Activated B cell treated with CpG ODN at 0.5 μM for 24 hours (primary cell): ENCODE results near the gene FOXJ1. TPM values are rescaled to one million over a fixed set of nuclear protein-coding genes. Genes with fewer than 3 reads are reported as not detected.

Source experiments
- ATAC-seq: fragments of 200-7000 bp; cut with Tn5 transposase; one replicate; pipeline ENCODE4 v1.10.0; 2021; ENCODE audit warnings: low read depth, mild to moderate bottlenecking, moderate library complexity
- CTCF ChIA-PET: fragments of 350-600 bp; sonication (Branson Sonifier 250); formaldehyde crosslinking; loops from one replicate; lab custom pipeline; 2021; ENCODE audit warnings: antibody characterized with exemption; lab: Charles Lee
- POLR2A ChIA-PET: fragments of 350-600 bp; sonication (Branson Sonifier 250); formaldehyde crosslinking; loops from one replicate; lab custom pipeline; 2021; ENCODE audit warnings: antibody characterized with exemption; lab: Charles Lee
- DNase-seq: peaks from one replicate; pipeline ENCODE4 v3.0.0; 2022
- H3K27ac Mint-ChIP-seq: one replicate; pipeline ENCODE4 v1.8.0; 2020; ENCODE audit warnings: mixed read lengths
- H3K27me3 Mint-ChIP-seq: one replicate; pipeline ENCODE4 v1.8.0; 2021; ENCODE audit warnings: mixed read lengths
- H3K36me3 Mint-ChIP-seq: one replicate; pipeline ENCODE4 v1.8.0; 2021; ENCODE audit warnings: low read depth, mixed read lengths
- H3K4me1 Mint-ChIP-seq: one replicate; pipeline ENCODE4 v1.8.0; 2021; ENCODE audit warnings: mixed read lengths
- H3K4me3 Mint-ChIP-seq: one replicate; pipeline ENCODE4 v1.8.0; 2020; ENCODE audit warnings: mild to moderate bottlenecking, mixed read lengths
- H3K9me3 Mint-ChIP-seq: one replicate; pipeline ENCODE4 v1.8.0; 2020; ENCODE audit warnings: mixed read lengths
- intact Hi-C: fragments of 100-400 bp; cut with micrococcal nuclease; formaldehyde crosslinking; loops from one replicate; pipeline ENCODE4 v1.15.1; 2024
- total RNA-seq: library from RNA; stranded (reverse); gene quantifications from 2 replicates; pipeline ENCODE4 v1.2.3, GENCODE V29; 2022
- TF ChIP-seq, protein P1 (sequence below): fragments of 200-600 bp; IDR thresholded peaks from one replicate; pipeline ENCODE4 v1.8.0; 2022; ENCODE audit warnings: antibody characterized with exemption, mild to moderate bottlenecking

Gene FOXJ1
- total RNA-seq, 1 donor from 2014 or later: 0.44 TPM

DNA sequence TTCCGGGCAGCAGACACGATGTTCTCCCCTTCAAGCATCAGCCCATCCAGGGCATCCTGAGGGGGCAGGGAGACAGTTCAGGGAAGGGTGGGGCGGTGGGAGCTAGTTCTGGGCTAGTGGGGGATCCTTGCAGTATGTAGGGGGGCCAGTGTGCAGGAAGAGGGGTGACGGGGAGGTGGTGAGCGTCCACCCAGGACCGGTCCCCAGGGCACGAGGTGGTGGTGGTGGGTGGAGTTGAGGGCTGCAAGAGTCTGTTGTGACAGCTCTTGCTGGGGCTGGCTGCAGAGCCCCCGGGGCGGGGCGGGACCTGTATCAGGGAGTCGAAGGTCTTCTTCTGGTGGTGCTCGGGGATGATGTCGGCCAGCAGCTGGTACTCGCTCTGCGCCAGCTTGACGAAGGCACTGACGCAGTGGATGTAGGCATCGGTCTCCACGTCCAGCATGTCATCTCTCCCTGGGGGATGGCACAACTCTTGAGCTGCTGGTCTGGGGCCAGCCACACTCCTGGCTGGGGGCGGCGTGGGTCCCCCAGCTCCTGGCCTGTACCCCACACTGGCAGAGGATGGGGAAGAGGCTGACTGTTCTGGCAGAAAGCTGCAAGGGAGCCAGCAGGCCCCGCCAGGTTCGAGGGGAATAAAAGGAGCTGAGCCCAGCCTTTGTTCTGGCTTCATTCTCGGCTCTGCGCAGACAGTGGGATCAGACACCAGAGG is 52.0 kb downstream of the FOXJ1 start:
- ChIA-PET POLR2A (interaction anchor here (0.6 kb wide), 1 partner anchor 10 kb away, joined by 4 read pairs; the partner anchor contains the start of gene ZACN), CTCF (no interaction called here)
- intact Hi-C loops: no loop called here
- Mint-ChIP-seq H3K27ac (peak overlapping the region; percentile 14), H3K9me3 (no peaks in the 10 kb centered on the region), H3K27me3 (no peaks in the 10 kb centered on the region), H3K4me3 (no peak overlapping the region), H3K4me1 (no peaks in the 10 kb centered on the region), H3K36me3 (peaks cover 88% of the 10 kb centered on the region)
- DNase-seq: no peak
- ATAC-seq: no peak
- TF ChIP-seq, protein P1, sequence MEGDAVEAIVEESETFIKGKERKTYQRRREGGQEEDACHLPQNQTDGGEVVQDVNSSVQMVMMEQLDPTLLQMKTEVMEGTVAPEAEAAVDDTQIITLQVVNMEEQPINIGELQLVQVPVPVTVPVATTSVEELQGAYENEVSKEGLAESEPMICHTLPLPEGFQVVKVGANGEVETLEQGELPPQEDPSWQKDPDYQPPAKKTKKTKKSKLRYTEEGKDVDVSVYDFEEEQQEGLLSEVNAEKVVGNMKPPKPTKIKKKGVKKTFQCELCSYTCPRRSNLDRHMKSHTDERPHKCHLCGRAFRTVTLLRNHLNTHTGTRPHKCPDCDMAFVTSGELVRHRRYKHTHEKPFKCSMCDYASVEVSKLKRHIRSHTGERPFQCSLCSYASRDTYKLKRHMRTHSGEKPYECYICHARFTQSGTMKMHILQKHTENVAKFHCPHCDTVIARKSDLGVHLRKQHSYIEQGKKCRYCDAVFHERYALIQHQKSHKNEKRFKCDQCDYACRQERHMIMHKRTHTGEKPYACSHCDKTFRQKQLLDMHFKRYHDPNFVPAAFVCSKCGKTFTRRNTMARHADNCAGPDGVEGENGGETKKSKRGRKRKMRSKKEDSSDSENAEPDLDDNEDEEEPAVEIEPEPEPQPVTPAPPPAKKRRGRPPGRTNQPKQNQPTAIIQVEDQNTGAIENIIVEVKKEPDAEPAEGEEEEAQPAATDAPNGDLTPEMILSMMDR: no peak

DNA sequence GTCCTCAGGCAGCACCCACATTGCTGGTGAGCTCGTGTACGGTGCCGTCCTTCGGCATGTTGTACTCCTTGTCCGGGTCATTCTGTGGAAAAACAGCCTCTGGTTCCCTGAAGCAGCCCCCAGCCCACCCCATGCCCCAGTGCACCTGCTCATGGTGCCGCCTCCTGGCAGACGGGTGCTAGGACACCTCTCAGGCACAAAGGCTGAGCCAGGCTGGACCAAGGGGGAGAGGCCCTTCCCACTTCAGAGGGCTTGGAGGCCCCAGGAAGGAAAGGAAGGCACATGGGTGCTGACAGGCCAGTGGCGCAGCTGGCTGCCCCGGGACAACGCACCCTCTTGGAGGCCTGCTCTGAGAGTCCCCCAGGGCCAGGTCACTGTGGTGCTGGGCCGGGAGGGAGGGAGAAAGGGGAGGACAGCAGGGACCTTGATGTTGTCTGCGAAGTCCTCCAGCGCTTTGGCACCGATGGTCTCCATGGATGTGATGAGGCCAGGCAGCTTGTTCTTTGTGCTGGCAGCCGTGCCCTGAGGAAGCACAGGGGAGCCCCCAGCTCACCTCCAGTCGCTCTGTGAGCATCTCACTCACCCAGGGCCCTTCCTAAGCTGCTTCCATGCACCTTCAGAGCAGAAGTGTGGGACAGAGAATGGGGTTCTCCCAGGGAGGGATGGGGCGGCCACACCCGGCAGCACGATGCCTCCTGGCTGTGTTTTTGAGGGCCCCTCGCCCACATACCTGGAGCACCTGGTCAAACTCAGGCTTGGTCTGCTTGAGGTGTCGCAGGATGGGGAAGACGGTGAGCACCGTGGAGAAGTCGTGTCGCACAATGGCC is 52.8 kb downstream of the FOXJ1 start:
- no peaks in the 10 kb centered on the region for H3K27me3 Mint-ChIP-seq

DNA sequence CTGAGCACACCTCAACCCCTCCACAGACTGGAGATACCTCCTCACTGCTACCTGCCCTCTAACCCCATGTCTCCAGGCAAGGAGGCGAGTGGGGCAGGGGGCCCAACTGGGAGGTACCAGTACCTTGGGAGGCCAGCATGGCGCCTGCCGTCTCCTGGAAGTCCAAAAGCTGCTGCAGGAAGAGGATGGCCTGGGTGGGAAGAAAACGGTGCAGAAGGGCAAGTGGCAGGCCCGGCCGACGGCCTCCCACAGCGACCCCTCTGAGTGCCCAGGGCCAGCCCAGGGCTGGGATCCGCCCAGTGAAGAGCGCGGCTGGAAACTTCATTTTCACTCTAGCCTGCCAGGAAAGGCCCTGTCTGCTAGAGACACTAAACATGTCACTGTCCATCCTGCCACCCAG is 53.5 kb downstream of the FOXJ1 start:
- H3K27me3 Mint-ChIP-seq: no peaks in the 10 kb centered on the region
- no peak overlapping the region for H3K27ac Mint-ChIP-seq
- ChIA-PET POLR2A (no interaction called here), CTCF (no interaction called here)
- intact Hi-C loops: no loop called here
- H3K4me1 Mint-ChIP-seq: no peaks in the 10 kb centered on the region
- ATAC-seq (no peak), DNase-seq (no peak)
- H3K9me3 Mint-ChIP-seq: no peaks in the 10 kb centered on the region
- no peak overlapping the region for H3K4me3 Mint-ChIP-seq
- H3K36me3 Mint-ChIP-seq: peaks cover 85% of the 10 kb centered on the region
- TF ChIP-seq, protein P1: no peak

More for the DNA sequence above, 52.8 kb downstream of the FOXJ1 start:
- CTCF ChIA-PET: no interaction called here
- Mint-ChIP-seq H3K36me3 (peaks cover 87% of the 10 kb centered on the region), H3K9me3 (no peaks in the 10 kb centered on the region), H3K4me3 (no peak overlapping the region), H3K4me1 (no peaks in the 10 kb centered on the region), H3K27ac (peak overlapping the region; percentile 14)
- TF ChIP-seq, protein P1: no peak
- intact Hi-C loops: no loop called here
- ATAC-seq (no peak), DNase-seq (no peak)
- POLR2A ChIA-PET: interaction anchor here (0.6 kb wide), 1 partner anchor 10 kb away, joined by 4 read pairs; the partner anchor contains the start of gene ZACN

DNA sequence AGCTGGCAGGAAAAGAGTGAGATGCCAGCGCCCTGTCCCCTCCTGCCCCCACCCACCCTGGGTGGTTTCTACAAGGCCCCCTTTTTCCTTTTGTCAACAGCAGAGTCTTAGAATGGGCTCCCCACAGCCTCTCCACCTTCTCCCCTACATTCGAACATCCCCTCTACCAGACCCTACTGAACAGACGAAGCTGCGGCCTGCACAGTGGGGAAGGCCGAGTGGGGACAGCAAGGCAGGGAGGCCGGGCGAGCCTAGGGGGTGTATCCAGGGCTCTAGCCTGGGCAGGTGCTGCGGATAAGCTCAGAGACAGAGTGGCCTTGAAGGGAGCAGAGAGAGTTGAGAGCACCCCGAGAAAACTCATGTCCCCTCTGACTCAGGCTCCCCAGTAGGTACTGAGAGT is 54.7 kb downstream of the FOXJ1 start:
- no peak for DNase-seq
- no peak for ATAC-seq
- ChIA-PET CTCF (no interaction called here), POLR2A (interaction anchor here (0.6 kb wide), 1 partner anchor 9 kb away, joined by 6 read pairs; no protein-coding TSS in a partner anchor)
- H3K36me3 Mint-ChIP-seq: peaks cover 82% of the 10 kb centered on the region
- TF ChIP-seq, protein P1: no peak
- H3K4me1 Mint-ChIP-seq: no peaks in the 10 kb centered on the region
- no peak overlapping the region for H3K27ac Mint-ChIP-seq
- H3K9me3 Mint-ChIP-seq: no peaks in the 10 kb centered on the region
- intact Hi-C loops: no loop called here
- H3K4me3 Mint-ChIP-seq: no peak overlapping the region
- H3K27me3 Mint-ChIP-seq: no peaks in the 10 kb centered on the region

Other genes starting within 250 kb of the FOXJ1 start
- 20.0 and 22.4 TPM in 2 replicates for gene TRIM65, start 244.3 kb downstream of the FOXJ1 start, total RNA-seq
- 132 and 137 TPM in 2 replicates for gene MRPL38, start 236.4 kb downstream of the FOXJ1 start, total RNA-seq
- gene FBF1, start 200.2 kb downstream of the FOXJ1 start, total RNA-seq: 13.2 and 15.1 TPM in 2 replicates
- gene ACOX1, start 162.1 kb downstream of the FOXJ1 start, total RNA-seq: 23.3 and 25.8 TPM in 2 replicates
- gene TEN1, start 162.0 kb downstream of the FOXJ1 start, total RNA-seq: 22.7 and 23.2 TPM in 2 replicates
- 11.4 and 14.1 TPM in 2 replicates for gene CDK3, start 140.4 kb downstream of the FOXJ1 start, total RNA-seq
- gene EVPL, start 113.9 kb downstream of the FOXJ1 start, total RNA-seq: not detected in 2 replicates
- 73.7 and 76.1 TPM in 2 replicates for gene SRP68, start 68.7 kb downstream of the FOXJ1 start, total RNA-seq
- 0.18 and 0.32 TPM in 2 replicates for gene GALR2, start 66.5 kb downstream of the FOXJ1 start, total RNA-seq
- 0.34 and 0.67 TPM in 2 replicates for gene ZACN, start 62.1 kb downstream of the FOXJ1 start, total RNA-seq
- gene EXOC7, start 37.5 kb downstream of the FOXJ1 start, total RNA-seq: 133 and 146 TPM in 2 replicates
- 3.1 and 3.5 TPM in 2 replicates for gene RNF157, start 99.2 kb upstream of the FOXJ1 start, total RNA-seq
- gene UBALD2, start 124.1 kb upstream of the FOXJ1 start, total RNA-seq: 144 and 152 TPM in 2 replicates
- 2.0 and 2.2 TPM in 2 replicates for gene QRICH2, start 167.0 kb upstream of the FOXJ1 start, total RNA-seq
- gene PRPSAP1, start 212.7 kb upstream of the FOXJ1 start, total RNA-seq: 26.7 and 27.1 TPM in 2 replicates
- gene SPHK1, start 243.4 kb upstream of the FOXJ1 start, total RNA-seq: 1.1 and 1.3 TPM in 2 replicates